Esophagus squamous epithelium (tissue), 4 donors: ENCODE results near the gene PTPRT.

ENCODE experiments used
- CTCF ChIP-seq, 6 experiments: fragments of 450-650 bp in 4 of 6; fragments of 200-600 bp in 2 of 6; sonication (generic) in 2 of 6; IDR thresholded peaks; one replicate each; pipeline ENCODE4 v1.5.1; 2016 to 2019; ENCODE audit warnings: antibody characterized with exemption in 6 of 6, mild to moderate bottlenecking in 4 of 6, moderate library complexity in 4 of 6
- POLR2A ChIP-seq, 4 donors: fragments of 450-650 bp; IDR thresholded peaks; one replicate each; pipeline ENCODE4 v1.6.1; 2017; ENCODE audit warnings: antibody characterized with exemption in 4 of 4, mild to moderate bottlenecking in 4 of 4, moderate library complexity in 3 of 4

- TF ChIP-seq POLR2A (IDR thresholded peaks at IDR 0.05) (no peak), CTCF (IDR thresholded peaks at IDR 0.05) (no peak)
Measured at GRCh38 chr20:42961771-42962170, 227.9 kb downstream of the PTPRT start.
